ENCODE measurements around the gene GIPC2. TPM values are rescaled to one million over a fixed set of nuclear protein-coding genes. Genes with fewer than 3 reads are reported as not detected.

Gene GIPC2
- total RNA-seq, 1 donor from 2014 or later = 4.2 TPM

DNA sequence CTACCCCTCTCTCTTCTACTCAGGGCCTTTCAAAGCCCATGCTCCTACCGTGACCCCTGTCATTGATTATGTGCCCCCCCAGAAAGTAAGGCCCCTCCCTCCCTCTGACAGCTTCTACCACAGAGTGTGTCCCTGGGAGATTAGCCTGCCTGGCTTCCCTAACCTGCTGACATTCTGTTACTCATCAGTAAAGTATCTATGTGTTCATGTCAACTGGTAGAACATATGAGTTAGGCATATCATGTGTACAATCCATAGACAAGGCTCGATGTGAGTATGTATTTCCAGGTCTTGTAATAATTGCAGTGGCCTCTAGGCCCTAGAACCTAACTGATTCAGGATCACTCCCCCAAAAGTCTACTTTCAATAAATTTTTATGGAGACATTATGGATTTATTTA is 120.0 kb downstream of the GIPC2 start:
- no peaks in the 10 kb centered on the region for H3K27me3 Mint-ChIP-seq
- peaks cover 3% of the 10 kb centered on the region for H3K9me3 Mint-ChIP-seq (ENCODE audit: low read depth)
- H3K4me3 Mint-ChIP-seq (ENCODE audit: low read depth) = no peak overlapping the region
- TF ChIP-seq, protein P1, sequence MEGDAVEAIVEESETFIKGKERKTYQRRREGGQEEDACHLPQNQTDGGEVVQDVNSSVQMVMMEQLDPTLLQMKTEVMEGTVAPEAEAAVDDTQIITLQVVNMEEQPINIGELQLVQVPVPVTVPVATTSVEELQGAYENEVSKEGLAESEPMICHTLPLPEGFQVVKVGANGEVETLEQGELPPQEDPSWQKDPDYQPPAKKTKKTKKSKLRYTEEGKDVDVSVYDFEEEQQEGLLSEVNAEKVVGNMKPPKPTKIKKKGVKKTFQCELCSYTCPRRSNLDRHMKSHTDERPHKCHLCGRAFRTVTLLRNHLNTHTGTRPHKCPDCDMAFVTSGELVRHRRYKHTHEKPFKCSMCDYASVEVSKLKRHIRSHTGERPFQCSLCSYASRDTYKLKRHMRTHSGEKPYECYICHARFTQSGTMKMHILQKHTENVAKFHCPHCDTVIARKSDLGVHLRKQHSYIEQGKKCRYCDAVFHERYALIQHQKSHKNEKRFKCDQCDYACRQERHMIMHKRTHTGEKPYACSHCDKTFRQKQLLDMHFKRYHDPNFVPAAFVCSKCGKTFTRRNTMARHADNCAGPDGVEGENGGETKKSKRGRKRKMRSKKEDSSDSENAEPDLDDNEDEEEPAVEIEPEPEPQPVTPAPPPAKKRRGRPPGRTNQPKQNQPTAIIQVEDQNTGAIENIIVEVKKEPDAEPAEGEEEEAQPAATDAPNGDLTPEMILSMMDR (IDR thresholded peaks at IDR 0.05; ENCODE audit: unreplicated experiment) = no peak
- H3K27ac Mint-ChIP-seq = no peak overlapping the region
- DNase-seq (ENCODE audit: low spot score, unreplicated experiment) = no peak
- no peaks in the 10 kb centered on the region for H3K4me1 Mint-ChIP-seq (ENCODE audit: low read depth)
- H3K36me3 Mint-ChIP-seq (ENCODE audit: insufficient read depth) = peaks cover 2% of the 10 kb centered on the region

DNA sequence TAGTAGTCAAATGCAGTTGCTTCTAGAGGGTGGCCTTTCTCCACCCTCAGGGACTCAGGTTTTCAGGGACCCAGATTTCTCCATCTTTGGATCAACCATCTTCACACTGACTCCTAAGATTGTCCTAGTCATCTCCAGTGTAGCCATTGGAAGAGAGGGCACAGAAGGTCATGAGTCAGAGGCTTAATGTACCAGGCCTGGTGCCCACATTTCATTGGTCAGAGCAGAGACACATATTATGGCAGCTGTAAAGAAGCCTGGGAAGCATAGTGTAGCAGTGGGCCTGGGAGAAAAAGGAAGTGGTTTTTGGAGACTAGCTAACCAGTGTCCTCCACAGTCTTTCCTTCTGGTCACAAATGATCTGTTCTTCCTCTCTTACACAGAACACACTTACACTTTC is 122.5 kb downstream of the GIPC2 start:
- H3K4me3 Mint-ChIP-seq (ENCODE audit: low read depth) = no peak overlapping the region
- no peaks in the 10 kb centered on the region for H3K27me3 Mint-ChIP-seq
- H3K4me1 Mint-ChIP-seq (ENCODE audit: low read depth) = no peaks in the 10 kb centered on the region
- H3K36me3 Mint-ChIP-seq (ENCODE audit: insufficient read depth) = no peaks in the 10 kb centered on the region
- H3K27ac Mint-ChIP-seq = no peak overlapping the region
- DNase-seq (ENCODE audit: low spot score, unreplicated experiment) = no peak
- H3K9me3 Mint-ChIP-seq (ENCODE audit: low read depth) = no peaks in the 10 kb centered on the region
- TF ChIP-seq, protein P1 (IDR thresholded peaks at IDR 0.05; ENCODE audit: unreplicated experiment) = no peak

DNA sequence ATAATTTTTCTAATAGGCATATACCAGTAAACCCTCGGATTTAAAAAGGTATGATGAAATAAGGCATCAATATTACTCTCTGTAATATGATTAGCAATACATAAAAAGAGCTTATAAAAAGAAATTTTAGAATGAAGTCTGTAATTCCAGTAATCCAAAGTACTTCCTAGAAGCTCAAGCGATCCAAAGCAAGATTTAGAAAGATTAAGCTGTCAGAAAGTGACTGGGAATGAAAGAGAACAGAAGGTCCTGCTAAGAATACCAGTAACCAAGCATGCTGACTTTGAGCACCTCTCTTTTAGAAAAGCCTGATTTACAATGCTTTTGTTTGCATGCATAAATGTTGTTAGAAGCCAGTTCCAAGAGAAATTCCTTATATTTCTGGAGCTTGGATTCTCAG is 125.1 kb downstream of the GIPC2 start:
- Mint-ChIP-seq H3K27ac (no peak overlapping the region), H3K4me1 (ENCODE audit: low read depth) (no peaks in the 10 kb centered on the region), H3K4me3 (ENCODE audit: low read depth) (no peak overlapping the region), H3K9me3 (ENCODE audit: low read depth) (no peaks in the 10 kb centered on the region), H3K36me3 (ENCODE audit: insufficient read depth) (no peaks in the 10 kb centered on the region), H3K27me3 (no peaks in the 10 kb centered on the region)
- TF ChIP-seq, protein P1 (IDR thresholded peaks at IDR 0.05; ENCODE audit: unreplicated experiment) = no peak
- no peak for DNase-seq (ENCODE audit: low spot score, unreplicated experiment)

DNA sequence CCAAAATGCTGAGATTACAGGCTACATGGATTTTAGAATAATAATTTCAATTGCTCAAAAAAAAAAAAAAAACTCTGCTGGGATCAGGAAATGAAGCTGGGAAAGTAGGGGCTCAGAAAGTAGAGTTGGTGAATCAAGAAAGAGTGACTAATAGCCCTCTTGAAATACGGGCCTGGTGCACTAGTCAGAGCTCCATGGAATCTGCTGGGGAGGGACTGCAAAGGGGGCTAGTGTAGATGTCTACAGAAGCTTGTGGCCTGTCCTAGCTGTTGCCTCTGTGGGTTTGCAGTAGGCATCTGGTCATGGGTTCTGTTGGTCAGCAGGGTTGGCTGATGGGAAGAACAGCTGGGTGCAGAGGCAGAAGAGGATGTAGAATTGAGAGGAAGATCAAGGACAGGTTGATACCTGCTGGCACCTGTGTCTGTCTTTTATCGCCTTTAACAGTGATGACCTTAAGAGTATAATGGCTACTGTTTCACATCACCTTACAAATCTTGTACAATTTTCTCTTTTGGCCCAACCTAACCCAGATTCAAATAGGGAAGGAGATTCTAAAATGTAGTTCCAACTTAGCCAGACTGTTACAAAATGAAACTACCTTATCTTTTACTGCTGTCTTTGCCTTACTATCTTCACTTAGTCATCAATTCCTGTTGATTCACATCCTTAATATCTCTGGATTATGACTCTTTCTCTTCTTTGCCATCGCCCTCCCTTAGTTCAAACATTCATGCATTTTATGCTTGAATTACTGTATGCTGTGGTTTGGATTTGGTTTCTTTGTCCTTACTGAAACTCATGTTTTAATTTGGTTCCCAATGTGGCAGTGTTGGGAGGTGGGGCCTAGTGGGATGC is 126.2 kb downstream of the GIPC2 start:
- no peak for DNase-seq (ENCODE audit: low spot score, unreplicated experiment)
- H3K36me3 Mint-ChIP-seq (ENCODE audit: insufficient read depth) = no peaks in the 10 kb centered on the region

DNA sequence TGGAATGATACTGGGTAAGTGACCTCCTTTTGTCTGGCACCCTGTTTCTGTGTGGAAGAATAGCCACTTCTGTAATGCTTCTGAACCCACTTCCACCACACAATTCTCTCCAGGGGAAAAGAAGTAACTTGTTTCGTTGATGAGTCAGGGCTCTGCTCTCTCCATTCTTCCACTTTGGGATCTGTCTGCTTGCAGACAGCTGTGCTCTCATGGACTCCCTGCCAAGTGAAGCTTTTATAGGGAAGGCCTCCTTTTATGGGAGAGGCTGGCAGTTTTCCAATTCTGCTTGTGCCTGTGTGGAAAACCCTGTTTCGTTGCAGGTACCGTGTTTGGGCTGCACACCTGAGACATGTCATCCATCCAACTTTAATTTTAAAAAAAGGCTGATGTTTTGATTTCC is 130.7 kb downstream of the GIPC2 start:
- Mint-ChIP-seq H3K27me3 (no peaks in the 10 kb centered on the region), H3K27ac (no peak overlapping the region), H3K9me3 (ENCODE audit: low read depth) (no peaks in the 10 kb centered on the region), H3K4me3 (ENCODE audit: low read depth) (no peak overlapping the region), H3K36me3 (ENCODE audit: insufficient read depth) (no peaks in the 10 kb centered on the region), H3K4me1 (ENCODE audit: low read depth) (no peaks in the 10 kb centered on the region)
- DNase-seq (ENCODE audit: low spot score, unreplicated experiment) = no peak
- TF ChIP-seq, protein P1 (IDR thresholded peaks at IDR 0.05; ENCODE audit: unreplicated experiment) = no peak

More for the DNA sequence above, 126.2 kb downstream of the GIPC2 start:
- H3K4me3 Mint-ChIP-seq (ENCODE audit: low read depth) = no peak overlapping the region
- TF ChIP-seq, protein P1 (IDR thresholded peaks at IDR 0.05; ENCODE audit: unreplicated experiment) = no peak
- H3K27me3 Mint-ChIP-seq = no peaks in the 10 kb centered on the region
- H3K27ac Mint-ChIP-seq = no peak overlapping the region
- H3K9me3 Mint-ChIP-seq (ENCODE audit: low read depth) = no peaks in the 10 kb centered on the region
- H3K4me1 Mint-ChIP-seq (ENCODE audit: low read depth) = no peaks in the 10 kb centered on the region

Data from progenitor cell of endocrine pancreas (in vitro differentiated cells).